CD4-positive, alpha-beta T cell treated with Interleukin-17A for 1 hour (primary cell): ENCODE measurements around the gene RRP8.

Experiments
- DNase-seq: peaks from one replicate; pipeline ENCODE4 v3.0.0-alpha.2; 2020

Gene RRP8

DNA sequence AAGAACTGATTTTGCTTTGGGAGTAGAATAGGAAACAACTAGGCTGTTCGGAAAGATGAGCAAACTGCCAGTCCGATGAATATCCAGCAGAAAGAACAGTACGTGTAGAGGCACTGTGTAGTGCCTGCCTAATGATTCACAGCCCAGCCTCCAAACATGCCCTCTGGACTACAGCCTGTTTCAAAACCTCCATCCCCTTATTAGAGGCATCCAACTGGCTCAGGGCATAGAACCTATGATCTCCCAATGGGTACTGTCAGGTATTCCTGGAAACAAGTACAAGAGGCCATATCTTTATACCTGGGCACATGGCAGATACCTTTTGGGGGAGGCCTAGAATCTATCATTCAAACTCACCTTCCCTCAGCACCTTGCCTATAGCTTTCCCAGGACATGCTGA is 4.9 kb downstream of the RRP8 start:
- no peak for DNase-seq

DNA sequence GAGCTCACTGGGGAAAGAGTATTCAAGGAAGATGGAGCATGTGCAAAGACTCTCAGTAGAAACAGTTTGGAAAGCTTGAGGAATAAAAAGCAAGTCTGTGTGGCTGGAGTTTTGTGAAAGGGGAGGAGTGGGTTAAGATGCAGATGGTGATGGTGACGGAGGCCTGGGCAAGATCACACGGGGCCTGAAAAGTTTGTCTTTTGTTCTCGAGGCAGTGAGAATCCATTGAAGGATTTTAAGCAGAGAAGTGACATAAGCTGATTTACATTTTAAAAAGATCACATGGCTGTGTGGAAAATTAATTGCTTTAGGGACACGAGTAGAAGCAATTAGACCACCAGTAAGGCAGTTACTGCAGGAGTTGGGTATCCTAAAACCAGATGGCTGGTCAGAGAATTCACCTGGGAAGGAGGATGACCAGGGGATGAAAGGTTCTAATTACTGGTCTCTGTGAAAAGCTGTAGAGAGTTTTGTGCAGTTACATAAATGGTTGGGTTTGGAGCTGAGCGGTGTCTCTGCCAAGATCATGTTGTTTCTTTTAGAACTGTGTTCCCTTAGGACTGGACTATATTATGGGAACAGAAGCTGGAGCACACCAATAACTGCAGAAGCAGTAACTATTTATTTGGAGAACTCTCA is 7.1 kb downstream of the RRP8 start:
- no peak for DNase-seq

DNA sequence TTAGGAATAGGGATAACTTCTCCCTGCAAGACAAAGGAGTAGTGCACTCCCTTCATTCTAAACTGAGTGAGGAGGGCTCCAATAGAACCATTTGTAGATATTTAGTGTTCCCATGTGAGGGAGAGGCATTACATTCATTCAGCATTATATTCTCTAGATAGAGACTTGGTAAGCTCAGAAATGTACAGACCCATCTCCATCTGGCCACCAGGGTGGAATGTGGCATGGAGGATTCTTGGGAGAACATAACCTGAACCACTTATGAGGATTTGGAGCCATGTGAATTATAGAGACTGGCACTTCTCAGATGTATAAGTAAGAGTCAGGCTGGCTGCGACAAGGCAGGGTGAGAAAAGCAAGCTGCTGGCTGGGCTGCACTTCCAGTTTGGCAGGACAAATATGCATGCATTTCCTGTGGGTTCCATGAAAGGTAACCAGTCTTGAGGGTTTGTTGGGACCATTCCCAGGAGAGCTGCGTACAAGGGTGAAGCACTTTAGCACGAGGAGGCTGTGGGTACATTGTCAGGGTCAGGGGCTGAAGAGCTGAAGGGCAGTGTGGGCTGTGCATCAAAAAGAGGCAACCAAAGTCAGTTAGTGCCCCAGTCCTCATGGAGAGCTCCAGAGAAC is 9.2 kb downstream of the RRP8 start:
- DNase-seq, result no peak

DNA sequence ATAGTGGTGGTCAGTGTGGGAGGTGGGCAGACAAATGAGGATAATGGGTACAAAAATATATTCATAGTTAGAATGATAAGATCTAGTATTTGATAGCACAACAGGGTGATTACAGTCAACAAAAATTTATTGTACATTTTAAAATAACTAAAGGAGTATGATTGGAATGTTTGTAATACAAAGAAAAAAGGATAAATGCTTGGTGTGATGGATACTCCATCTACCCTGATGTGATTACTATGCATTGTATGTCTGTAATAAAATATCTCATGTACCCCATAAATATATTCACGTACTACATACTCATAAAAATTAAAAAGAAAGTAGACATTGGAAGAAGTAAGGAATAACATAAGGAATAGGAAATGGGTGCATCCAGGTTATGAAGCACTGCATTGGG is 15.4 kb downstream of the RRP8 start:
- no peak for DNase-seq

DNA sequence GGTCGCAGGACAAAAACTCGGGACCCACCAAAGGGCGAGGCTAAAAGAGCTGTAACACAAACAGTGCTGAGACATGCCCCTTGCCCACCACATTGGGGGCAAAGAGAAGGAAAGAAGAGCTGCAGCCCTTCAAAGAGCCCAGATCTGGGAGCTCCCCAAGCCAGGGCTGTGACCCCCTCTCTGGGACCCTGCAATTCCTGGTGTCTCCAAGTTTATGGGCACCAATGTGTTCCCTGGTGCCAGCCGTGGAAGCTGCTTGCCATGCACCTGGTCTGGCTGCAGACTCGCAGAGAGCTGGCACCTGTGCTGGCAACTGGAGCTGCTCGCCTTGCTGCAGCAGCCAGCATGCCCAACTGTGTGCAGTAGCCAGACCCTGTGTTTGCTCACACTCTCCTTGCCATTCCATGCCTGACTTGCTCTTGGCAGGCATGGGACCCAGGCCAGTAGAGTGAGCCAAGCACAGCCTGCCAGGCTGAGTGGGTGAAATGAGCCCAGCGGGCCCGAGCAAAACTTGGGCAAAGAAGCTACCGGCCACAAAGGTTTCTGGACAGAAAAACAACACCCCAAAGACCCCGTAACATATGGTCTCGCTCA is 16.0 kb downstream of the RRP8 start:
- no peak for DNase-seq

DNA sequence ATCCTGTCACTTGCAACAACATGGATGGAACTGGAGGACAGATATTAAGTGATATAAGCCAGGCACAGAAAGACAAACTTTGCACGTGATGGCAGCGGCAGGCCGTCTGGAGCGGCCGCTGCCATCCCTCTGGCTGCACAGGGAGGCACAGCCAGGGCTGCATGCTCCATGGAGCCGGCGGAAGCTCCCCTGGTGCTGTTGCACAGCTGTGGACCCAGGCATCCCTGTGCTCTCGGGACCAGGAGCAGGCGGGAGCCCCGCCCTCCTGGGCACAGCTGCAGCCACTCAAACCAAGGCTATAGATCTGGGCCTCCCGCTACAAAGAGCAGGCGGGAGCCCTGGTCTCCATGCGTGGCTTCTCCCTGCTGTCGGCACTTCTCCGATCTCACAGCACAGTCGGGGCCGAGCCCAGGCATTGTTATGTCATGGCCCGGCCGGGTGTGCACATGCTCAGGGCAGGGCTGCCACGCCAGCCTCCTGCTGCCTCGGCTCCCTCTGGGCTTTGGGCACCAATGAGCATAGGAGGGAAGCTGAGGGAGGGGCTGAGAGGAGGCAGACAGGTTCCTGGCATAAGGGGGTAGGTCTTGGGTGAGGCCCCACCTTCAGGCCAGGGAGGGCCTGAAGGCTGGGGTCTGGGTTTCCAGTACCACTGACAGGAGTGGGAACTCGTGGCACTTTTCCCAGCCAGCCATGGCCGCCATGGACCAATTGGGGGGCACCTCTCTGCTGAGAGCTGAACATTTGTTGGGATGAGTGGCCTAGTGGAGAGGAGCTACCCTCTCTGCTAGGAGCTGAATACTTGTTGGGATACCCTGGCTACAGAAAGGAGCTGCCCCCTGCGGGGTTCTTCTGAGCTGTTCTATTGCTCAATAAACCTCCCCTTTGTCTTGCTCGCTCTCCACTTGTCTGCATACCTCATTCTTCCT is 16.7 kb downstream of the RRP8 start:
- DNase-seq, result no peak

DNA sequence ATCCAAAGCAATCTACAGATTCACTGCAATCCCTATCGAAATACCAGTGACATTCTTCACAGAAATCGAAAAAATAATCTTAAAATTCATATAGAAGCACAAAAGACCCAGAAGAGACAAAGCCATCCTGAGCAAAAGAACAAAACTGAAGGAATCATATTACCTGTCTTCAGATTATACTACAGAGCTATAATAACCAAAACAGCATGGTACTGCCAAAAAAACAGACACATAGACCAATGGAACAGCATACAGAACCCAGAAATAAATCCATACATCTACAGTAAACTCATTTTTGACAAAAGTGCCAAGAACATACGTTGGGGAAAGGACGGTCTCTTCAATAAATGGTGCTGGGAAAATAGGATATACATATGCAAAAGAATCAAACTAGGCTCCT is 18.9 kb downstream of the RRP8 start:
- DNase-seq, result no peak

DNA sequence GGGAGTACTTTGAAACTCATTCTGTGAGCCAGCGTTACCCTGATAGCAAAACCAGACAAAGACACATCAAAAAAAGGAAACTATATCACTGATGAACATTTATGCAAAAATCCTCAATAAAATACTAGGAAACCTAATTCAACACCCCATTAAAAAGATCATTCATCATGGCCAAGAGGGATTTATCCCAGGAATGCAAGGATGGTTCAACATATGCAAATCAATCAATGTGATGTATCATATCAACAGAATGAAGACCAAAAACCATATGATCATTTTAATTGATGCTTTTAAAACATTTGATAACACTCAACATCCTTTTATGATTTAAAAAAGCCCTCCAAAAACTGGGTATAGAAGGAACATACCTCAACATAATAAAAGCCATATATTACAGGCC is 19.8 kb downstream of the RRP8 start:
- DNase-seq, result no peak

DNA sequence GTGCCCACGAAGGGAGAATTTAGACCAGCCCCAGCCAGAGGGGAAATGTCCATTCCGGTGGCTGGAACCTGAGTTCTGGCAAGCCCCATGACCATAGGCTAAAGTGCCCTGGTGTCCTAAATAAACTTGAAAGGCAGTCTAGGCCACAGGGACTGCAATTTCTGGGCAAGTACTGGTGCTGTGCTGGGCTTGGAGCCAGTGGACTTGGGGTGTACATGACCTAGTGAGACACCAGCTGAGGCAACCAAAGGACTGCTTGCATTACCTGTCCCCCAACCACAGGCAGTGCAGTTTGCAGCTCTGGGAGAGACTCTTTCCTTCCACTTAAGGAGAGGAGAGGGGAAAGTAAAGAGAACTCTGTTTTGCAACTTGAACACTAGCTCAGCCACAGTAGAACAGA is 23.7 kb downstream of the RRP8 start:
- no peak for DNase-seq

DNA sequence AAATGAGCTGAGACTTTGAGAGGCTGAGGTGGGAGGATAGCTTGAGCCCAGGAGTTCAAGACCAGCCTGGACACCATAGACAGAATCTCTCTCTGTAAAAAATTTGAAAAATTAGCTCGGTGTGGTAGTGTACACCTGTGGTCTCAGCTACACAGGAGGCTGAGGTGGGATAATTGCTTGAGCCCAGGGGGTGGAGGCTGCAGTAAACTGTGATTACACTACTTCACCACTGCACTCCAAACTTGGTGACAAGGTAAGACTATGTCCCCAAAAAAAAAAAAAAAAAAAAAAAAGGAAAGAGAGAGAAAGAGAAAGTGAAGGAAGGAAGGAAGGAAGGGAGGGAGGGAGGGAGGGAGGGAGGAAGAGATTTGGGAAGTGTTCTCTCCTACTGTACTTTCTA is 25.3 kb downstream of the RRP8 start:
- no peak for DNase-seq

DNA sequence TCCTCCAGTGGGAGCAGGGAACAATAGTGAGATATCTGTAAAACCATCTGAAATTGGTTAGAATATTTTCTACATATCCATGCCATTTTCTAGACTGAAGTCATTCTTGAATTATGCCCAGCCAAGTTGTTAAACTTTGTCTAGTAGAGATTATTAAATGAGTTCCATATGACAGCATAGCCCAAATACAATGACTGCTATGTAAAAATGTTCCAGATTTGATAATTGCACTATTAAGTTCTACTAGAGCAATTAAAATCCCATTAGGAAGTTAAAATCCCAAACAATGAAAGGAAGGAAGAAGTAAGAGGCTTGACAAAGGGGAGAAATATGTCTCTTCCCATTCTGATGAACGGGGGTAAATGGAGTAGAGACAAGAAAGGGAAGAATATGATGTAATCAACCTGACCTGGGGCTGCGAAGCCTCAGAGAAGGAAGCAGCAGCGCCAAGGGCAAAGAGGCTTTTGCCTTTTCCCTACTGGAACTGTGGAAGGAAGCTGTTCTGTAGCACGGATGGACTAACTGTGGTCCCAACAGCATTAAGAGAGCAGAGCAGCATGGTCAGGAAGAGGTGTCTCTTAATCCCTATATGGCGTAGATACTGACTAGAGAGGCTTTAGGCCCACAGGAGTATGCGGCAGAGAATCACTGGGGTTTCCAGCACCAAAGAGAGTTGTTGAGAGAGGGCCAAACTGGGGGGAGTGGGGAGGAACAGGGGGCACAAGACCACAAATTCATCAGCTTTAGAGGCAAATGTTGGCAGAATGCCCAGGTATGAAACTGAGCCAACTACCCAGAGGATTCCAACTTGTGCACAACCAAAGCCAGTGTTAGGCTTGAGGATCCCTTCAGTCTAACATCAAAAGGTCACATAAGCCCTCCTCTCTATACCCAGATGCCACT is 26.7 kb downstream of the RRP8 start:
- no peak for DNase-seq

DNA sequence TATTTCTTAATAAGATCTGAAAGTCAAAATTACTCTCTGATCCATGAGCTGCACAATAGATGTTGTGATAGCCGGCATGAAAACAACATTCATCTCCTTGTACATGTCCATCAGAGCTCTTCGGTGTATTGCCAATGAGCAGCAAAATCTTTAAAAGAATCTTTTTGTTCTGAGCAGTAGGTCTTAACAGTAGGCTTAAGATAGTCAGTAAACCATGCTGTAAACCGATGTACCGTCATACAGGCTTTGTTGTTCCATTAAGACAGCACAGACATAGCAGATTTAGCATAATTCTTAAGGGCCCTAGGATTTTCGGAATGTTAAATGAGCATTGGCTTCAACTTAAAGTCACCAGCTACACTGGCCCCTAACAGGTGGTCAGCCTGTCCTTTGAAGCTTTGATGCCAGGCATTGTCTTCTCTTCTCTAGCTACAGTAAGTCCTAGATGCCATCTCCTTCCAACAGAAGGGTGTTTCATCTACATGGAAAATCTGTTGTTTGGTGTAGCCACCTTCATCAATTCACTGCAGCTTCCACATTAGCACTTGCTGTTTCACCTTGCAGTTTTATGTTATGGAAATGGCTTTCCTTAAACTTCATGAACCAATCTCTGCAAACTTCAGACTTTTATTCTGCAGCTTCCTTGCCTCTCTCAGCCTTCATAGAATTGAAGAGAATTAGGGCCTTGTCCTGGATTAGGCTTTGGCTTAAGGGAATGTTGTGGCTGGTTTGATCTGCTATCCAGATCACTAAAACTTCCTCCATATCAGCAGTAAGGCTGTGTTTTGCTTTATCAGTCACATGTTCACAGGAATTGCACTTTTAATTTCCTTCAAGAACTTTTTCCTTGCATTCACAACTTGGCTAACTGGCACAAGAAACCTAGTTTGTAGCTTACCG is 28.4 kb downstream of the RRP8 start:
- DNase-seq, result no peak

DNA sequence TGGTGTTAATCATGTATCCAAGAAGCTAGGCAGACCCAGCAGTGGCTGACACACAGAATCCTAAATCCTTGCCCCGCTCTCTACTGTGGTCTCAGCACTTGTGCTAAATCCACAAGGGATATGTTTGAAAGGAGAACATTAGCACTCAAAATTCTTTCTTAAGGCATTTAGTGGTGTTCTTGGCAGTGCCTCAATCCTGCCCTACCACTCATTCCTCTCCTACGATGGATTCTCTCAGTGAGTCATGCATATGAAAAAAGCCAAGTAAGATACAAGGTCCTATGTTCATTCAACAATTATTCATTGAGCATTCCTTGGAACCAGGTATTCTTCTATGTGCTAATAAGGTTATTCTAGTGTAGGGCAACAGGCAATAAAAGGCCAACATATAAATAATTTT is 31.2 kb downstream of the RRP8 start:
- DNase-seq, result no peak

DNA sequence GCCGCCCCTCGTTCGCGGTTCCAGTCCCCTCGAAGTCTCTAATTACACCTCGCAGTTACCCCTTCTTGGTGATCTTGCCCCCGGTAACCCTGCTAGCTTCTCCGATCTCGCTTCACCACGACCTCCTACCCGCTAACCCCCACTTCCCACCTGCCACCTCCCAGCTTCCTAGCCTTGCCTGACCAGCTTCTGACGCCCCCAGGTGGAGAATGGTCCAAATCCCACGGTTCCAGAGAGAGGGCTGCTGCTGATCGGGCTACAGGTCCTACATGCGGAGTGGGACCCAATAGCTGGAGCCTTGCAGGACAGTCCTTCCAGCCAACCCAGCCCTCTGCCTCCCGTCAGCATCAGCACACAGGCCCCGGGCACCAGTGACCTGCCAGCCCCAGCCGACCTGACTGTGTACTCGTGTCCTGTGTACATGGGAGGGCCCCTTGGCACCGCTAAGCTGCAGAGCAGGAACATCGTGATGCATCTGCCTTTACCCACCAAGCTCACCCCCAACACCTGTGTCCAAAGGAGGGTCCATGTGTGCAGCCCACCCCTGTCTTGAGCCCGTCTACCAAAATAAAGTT is 31.9 kb downstream of the RRP8 start:
- DNase-seq, result no peak

DNA sequence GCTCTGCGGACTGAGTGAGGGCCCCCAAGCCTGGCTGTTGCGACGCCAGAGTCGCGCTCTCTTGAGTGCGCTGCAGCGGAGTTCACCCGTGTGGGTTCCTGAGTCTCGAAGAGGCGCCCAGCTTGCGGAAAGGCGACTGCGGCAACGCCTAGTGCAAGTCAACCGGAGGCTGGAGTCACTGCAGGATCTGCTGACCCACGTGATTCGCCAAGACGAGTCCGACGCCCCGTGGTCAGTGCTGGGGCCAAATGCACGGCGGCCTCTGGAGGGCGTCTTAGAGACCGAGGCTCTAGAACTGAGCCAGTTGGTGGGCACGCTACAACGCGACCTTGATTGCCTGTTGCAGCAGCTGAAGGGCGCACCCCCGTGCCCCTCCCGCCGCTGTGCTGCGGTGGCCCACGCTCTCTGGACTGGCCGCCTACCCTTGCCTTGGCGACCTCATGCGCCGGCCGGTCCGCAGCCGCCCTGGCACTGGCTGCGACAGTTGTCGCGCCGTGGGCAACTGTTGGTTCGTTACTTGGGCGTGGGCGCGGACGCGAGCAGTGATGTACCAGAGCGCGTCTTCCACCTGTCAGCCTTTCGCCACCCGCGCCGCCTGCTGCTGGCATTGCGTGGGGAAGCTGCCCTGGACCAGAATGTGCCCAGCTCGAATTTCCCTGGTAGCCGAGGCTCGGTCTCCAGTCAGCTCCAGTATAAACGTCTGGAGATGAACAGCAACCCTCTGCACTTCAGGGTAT is 32.6 kb downstream of the RRP8 start:
- no peak for DNase-seq

DNA sequence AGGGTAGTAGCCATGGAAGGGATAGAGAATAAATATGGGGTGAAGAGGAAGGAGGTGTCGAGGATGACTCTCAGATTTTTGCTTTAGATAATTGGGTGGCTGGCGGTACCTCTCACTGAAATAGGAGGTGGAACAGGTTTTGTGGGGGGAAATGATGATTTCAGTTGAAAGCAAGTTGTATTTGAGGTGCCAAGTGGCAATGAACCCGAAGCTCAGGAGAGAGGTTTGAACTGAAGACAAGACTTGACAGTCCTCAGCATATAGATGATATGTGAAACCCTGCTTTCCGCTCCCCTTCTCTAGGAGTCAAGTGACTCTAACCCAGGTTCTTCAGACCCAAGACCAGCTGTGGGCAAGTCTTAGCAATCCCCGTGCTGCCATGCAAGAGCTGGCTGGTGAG is 33.7 kb downstream of the RRP8 start:
- DNase-seq, result no peak

DNA sequence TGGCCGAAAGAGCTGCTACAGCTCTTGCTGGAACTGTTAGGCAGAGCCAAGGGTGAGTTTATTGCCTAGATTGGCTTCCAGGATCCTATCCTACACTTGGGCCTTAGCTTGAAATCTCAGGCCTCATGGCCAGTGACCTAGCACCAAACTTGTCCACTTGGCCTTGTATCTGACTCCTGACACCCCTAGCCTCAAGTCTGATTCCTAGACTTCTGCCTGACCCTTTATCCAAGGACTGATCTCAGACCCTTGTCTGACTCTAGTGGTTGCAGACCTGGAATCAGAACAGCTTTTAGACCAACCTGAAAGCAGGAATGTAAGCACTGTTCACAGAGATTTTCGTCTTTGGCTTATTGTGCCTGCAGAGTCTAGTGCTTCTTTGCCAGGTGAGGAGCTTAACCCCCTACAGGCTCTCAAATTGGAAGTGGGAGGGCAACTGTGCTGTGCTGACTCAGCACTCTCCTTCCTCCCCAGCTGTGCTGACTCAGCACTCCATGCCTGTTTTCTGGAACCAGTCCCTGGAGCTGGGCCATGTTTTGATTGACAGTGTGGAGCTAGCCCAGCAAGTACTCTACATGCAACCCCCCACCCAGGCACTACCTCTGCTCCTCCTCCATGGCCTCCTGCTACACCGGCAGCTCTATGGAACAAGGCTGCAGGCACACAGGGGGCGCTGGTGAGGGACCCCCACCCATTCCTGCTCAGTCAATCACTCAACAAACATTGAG is 35.1 kb downstream of the RRP8 start:
- no peak for DNase-seq

DNA sequence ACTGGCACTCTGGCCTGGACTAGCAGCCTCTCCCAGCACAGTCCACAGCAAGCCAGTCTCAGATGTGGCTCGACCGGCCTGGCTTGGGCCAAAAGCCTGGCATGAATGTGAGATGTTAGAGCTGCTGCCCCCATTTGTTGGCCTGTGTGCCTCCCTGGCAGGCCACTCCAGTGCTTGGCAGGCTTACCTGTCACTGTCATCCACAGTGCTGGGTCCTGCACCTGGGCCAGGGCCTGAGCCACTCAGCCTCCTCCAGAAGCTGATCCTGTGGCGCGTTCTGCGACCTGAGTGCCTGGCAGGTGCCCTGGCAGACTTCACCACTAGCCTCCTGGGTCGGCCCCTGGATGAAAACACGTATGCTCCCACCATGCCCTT is 36.1 kb downstream of the RRP8 start:
- DNase-seq, result no peak

DNA sequence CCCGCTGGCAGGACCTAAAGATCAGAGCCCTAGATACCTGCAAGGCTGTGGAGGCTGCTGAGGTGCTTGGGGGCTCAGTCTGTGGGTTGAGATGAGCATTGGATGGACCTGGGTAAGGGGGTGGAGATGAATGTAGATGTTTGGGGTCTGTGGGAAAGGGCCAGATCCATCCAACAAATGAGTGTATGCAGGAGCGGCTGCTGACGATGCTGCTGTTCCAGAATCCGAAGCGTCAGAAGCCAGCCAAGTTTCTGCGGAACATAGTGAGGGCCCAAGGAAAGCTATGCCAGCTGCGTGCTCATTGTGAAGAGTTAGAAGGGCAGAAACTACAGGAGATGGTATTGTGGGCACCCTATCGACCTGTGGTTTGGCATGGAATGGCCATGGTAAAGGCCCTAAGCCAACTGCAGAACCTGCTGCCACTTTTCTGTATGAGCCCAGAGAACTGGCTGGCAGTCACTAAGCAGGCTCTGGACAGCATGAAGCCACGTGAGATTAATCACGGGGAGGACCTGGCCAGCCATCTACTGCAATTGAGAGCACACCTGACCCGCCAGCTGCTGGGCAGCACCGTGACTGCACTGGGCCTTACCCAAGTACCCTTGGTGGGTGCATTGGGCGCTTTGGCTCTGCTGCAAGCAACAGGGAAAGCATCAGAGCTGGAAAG is 36.6 kb downstream of the RRP8 start:
- no peak for DNase-seq
